Smooth muscle cell (in vitro differentiated cells): ENCODE data around the gene TSEN54. TPM values are rescaled to one million over a fixed set of nuclear protein-coding genes. Genes with fewer than 3 reads are reported as not detected.

Experiments
- DNase-seq: peaks from one replicate; lab custom pipeline; 2025; ENCODE audit not compliant: unreplicated experiment; lab: John Stamatoyannopoulos, UW
- H2AFZ ChIP-seq: fragments of 200-600 bp; sonication (generic); 2 replicates; pipeline ENCODE4 v1.6.0; 2016; ENCODE audit warnings: antibody characterized with exemption, low read depth, mild to moderate bottlenecking
- H3F3A ChIP-seq: fragments of 200-600 bp; sonication (generic); 2 replicates; pipeline ENCODE4 v1.6.0; 2017; ENCODE audit warnings: antibody characterized with exemption, low read depth
- H3K27ac ChIP-seq: fragments of 200-600 bp; sonication (generic); 2 replicates; pipeline ENCODE4 v1.5.1; 2016; ENCODE audit warnings: low read depth, mild to moderate bottlenecking
- H3K27me3 ChIP-seq: fragments of 200-600 bp; sonication (generic); 2 replicates; pipeline ENCODE4 v1.6.1; 2016; ENCODE audit warnings: low read depth, mild to moderate bottlenecking
- H3K36me3 ChIP-seq: fragments of 200-600 bp; sonication (generic); 2 replicates; pipeline ENCODE4 v1.5.1; 2016; ENCODE audit warnings: low read depth
- H3K4me1 ChIP-seq: fragments of 200-600 bp; sonication (generic); 2 replicates; pipeline ENCODE4 v1.5.1; 2016; ENCODE audit warnings: low read depth
- H3K4me2 ChIP-seq: fragments of 200-600 bp; sonication (generic); 2 replicates; pipeline ENCODE4 v1.6.0; 2016; ENCODE audit warnings: mild to moderate bottlenecking
- H3K4me3 ChIP-seq: fragments of 200-600 bp; sonication (generic); 2 replicates; pipeline ENCODE4 v1.5.1; 2016; ENCODE audit warnings: mild to moderate bottlenecking
- H3K79me2 ChIP-seq: fragments of 200-600 bp; sonication (generic); 2 replicates; pipeline ENCODE4 v1.6.0; 2016; ENCODE audit warnings: low read depth, mild to moderate bottlenecking
- H3K9ac ChIP-seq: fragments of 200-600 bp; sonication (generic); 2 replicates; pipeline ENCODE4 v1.6.0; 2016; ENCODE audit warnings: low read depth
- H3K9me3 ChIP-seq: fragments of 200-600 bp; sonication (generic); replicated peaks from 2 replicates; pipeline ENCODE4 v1.5.1; 2016; ENCODE audit warnings: low read depth
- H4K20me1 ChIP-seq: fragments of 200-600 bp; sonication (generic); 2 replicates; pipeline ENCODE4 v1.6.0; 2016; ENCODE audit warnings: low read depth
- WGBS: methylation state at CpG from one replicate; pipeline ENCODE4 v1.1.7; 2016; ENCODE audit warnings: low lambda C conversion rate; 5-methylcytosine and 5-hydroxymethylcytosine counted together
- polyA plus RNA-seq: library from polyadenylated mRNA; unstranded; fragments of >200 nt; fragmentation: Nextera tagmentation; extraction: Ambion mirVana; gene quantifications from 2 replicates; pipeline ENCODE4 v1.2.1, GENCODE V29; 2016
- total RNA-seq: library from RNA; depleted of rRNA; stranded (reverse); fragments of >200 nt; gene quantifications from 2 replicates; pipeline ENCODE4 v1.2.3, GENCODE V29; 2014
- TF ChIP-seq, protein P1 (sequence below): fragments of 200-600 bp; sonication (generic); IDR thresholded peaks from 2 replicates; pipeline ENCODE4 v1.5.1; 2017; ENCODE audit warnings: borderline replicate concordance, mild to moderate bottlenecking, antibody characterized with exemption; ENCODE audit not compliant: insufficient read depth, poor library complexity, severe bottlenecking

The TSEN54 gene
- total and polyA plus RNA-seq, 2 experiments from 2014 or later, result 15.1 TPM

DNA sequence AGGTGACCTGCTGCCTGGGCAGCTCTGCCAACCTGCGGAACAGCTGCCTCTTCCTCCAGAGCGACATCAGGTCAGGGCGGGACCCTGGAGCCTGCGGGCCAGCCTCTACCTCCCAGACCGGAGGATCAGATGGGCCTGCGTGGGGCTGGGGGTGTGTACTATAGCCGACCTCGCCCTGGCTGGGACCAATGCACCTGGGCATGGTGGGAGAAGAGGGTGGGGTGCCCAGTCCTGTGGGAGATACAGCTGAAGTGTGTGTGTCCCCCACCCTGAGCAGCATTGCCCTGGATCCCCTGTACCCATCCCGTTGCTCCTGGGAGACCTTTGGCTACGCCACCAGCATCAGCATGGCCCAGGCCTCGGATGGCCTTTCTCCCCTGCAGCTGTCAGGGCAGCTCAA lies 20.3 kb upstream of the TSEN54 start:
- H3K9me3 ChIP-seq, result no peaks in the 10 kb centered on the region
- H3K4me1 ChIP-seq, result no peaks in the 10 kb centered on the region
- H3K4me2 ChIP-seq, result no peak overlapping the region
- H4K20me1 ChIP-seq, result no peaks in the 10 kb centered on the region
- no peak overlapping the region for H3K9ac ChIP-seq
- no peaks in the 10 kb centered on the region for H3K79me2 ChIP-seq
- no peaks in the 10 kb centered on the region for H3K27me3 ChIP-seq
- DNase-seq, result no peak
- no peaks in the 10 kb centered on the region for H3F3A ChIP-seq
- H3K27ac ChIP-seq, result no peak overlapping the region
- H3K4me3 ChIP-seq, result no peak overlapping the region
- TF ChIP-seq, protein P1, sequence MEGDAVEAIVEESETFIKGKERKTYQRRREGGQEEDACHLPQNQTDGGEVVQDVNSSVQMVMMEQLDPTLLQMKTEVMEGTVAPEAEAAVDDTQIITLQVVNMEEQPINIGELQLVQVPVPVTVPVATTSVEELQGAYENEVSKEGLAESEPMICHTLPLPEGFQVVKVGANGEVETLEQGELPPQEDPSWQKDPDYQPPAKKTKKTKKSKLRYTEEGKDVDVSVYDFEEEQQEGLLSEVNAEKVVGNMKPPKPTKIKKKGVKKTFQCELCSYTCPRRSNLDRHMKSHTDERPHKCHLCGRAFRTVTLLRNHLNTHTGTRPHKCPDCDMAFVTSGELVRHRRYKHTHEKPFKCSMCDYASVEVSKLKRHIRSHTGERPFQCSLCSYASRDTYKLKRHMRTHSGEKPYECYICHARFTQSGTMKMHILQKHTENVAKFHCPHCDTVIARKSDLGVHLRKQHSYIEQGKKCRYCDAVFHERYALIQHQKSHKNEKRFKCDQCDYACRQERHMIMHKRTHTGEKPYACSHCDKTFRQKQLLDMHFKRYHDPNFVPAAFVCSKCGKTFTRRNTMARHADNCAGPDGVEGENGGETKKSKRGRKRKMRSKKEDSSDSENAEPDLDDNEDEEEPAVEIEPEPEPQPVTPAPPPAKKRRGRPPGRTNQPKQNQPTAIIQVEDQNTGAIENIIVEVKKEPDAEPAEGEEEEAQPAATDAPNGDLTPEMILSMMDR, result no peak
- no peak overlapping the region for H2AFZ ChIP-seq
- no peaks in the 10 kb centered on the region for H3K36me3 ChIP-seq
- WGBS, result 96% methylated on average over 11 of the region's 11 CpGs

DNA sequence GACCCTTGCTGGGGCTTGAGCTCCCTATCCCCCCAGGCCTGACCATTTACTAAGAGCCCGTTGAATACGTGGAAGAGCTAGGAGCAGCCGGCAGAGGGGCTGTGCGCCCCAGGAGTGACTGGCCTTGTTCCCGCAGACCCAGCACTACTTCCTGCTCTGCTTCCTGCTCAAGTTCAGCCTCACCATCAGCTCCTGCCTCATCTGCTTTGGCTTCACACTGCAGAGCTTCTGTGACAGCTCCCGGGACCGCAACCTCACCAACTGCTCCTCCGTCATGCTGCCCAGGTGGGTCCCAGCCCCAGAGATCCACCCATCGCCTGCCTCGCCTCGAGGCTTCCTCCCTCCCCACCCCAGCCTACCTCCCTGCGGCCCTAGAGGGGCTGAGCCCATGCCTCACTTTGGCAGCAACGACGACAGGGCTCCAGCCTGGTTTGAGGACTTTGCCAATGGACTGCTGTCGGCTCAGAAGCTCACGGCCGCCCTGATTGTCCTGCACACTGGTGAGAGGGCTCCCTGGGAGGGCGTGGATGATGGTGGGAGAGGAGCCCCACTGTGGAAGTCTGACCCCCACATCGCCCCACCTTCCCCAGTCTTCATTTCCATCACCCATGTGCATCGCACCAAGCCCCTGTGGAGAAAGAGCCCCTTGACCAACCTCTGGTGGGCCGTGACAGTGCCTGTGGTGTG lies 18.1 kb upstream of the TSEN54 start:
- no peak overlapping the region for H3K4me3 ChIP-seq
- no peaks in the 10 kb centered on the region for H3F3A ChIP-seq
- no peaks in the 10 kb centered on the region for H3K4me1 ChIP-seq
- 95% methylated on average over 21 of the region's 21 CpGs for WGBS
- H3K36me3 ChIP-seq, result no peaks in the 10 kb centered on the region
- H3K9me3 ChIP-seq, result no peaks in the 10 kb centered on the region
- TF ChIP-seq, protein P1, result no peak
- H4K20me1 ChIP-seq, result no peaks in the 10 kb centered on the region
- H3K9ac ChIP-seq, result no peak overlapping the region
- H3K79me2 ChIP-seq, result no peaks in the 10 kb centered on the region
- no peak overlapping the region for H3K27ac ChIP-seq
- no peaks in the 10 kb centered on the region for H3K27me3 ChIP-seq
- H3K4me2 ChIP-seq, result no peak overlapping the region
- H2AFZ ChIP-seq, result no peak overlapping the region
- DNase-seq, result no peak

DNA sequence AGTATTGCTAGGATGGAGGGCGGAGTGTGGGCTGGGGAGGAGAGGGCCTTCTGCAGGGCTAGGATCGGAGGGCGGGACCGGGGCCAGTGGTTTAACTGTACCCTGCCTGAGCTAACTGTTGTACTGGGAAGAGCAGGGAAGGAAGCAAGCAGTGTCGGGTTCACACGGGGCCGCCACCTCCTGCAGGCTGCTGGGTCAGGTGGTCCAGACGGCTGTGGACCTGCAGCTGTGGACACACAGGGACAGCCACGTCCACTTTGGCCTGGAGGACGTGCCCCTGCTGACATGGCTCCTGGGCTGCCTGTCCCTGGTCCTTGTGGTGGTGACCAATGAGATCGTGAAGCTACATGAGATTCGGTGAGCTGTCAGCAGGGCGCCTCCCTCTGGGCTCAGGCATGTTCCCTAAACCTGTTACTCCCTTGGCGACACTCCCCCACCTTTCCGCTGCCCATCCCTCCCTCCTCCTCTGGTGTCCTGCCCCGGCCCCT lies 17.6 kb upstream of the TSEN54 start:
- Histone ChIP-seq H3K27ac (no peak overlapping the region), H4K20me1 (no peaks in the 10 kb centered on the region), H3K4me1 (no peaks in the 10 kb centered on the region), H3K9me3 (no peaks in the 10 kb centered on the region), H3K27me3 (no peaks in the 10 kb centered on the region), H3F3A (no peaks in the 10 kb centered on the region), H3K4me3 (no peak overlapping the region), H3K9ac (no peak overlapping the region), H3K4me2 (no peak overlapping the region), H3K79me2 (no peaks in the 10 kb centered on the region), H3K36me3 (no peaks in the 10 kb centered on the region), H2AFZ (no peak overlapping the region)
- no peak for DNase-seq
- WGBS, result 73% methylated on average over 16 of the region's 16 CpGs
- TF ChIP-seq, protein P1, result no peak
